ENCODE results near the gene PPP1R1B.

Gene PPP1R1B

GRCh38 chr17:39671651-39672521 is 45.1 kb downstream of the PPP1R1B start:
- no peak for DNase-seq

GRCh38 chr17:39672522-39673334 is 46.0 kb downstream of the PPP1R1B start:
- no peak for DNase-seq

- DNase-seq = no peak
Observed at GRCh38 chr17:39673335-39674081, 46.8 kb downstream of the PPP1R1B start.

GRCh38 chr17:39674179-39674578 is 47.4 kb downstream of the PPP1R1B start:
- no peak for DNase-seq

GRCh38 chr17:39674702-39675389 is 48.1 kb downstream of the PPP1R1B start:
- no peak for DNase-seq

- no peak for DNase-seq
Observed at GRCh38 chr17:39675390-39676082, 48.8 kb downstream of the PPP1R1B start.

GRCh38 chr17:39676198-39676819 is 49.6 kb downstream of the PPP1R1B start:
- peak; percentile 36 for DNase-seq

GRCh38 chr17:39677072-39677471 is 50.3 kb downstream of the PPP1R1B start:
- no peak for DNase-seq

GRCh38 chr17:39677542-39678339 is 51.0 kb downstream of the PPP1R1B start:
- DNase-seq = no peak

- no peak for DNase-seq
Observed at GRCh38 chr17:39678340-39679116, 51.8 kb downstream of the PPP1R1B start.

GRCh38 chr17:39679521-39680192 is 52.9 kb downstream of the PPP1R1B start:
- DNase-seq = no peak

- DNase-seq = no peak
Observed at GRCh38 chr17:39683295-39683939, 56.7 kb downstream of the PPP1R1B start.

GRCh38 chr17:39684369-39685192 is 57.8 kb downstream of the PPP1R1B start:
- DNase-seq = no peak

All from activated CD8-positive, alpha-beta memory T cell treated with anti-CD3 and anti-CD28 coated beads, Interleukin-2, amount 50 U/mL, for 4 hours (primary cell).